GM12865 (cell line): ENCODE measurements around the gene NENF.

Experiments used
- DNase-seq: peaks from one replicate; pipeline ENCODE4 v3.0.0; 2010; ENCODE audit warnings: low read depth
- H3K4me3 ChIP-seq: 2 replicates; pipeline ENCODE4 v1.5.1; 2011; ENCODE audit warnings: mild to moderate bottlenecking, low read depth, low read length, control low read depth
- TF ChIP-seq, protein P1 (sequence below): IDR thresholded peaks from 2 replicates; pipeline ENCODE4 v1.5.1; 2011; ENCODE audit warnings: low read length, control low read depth, low read depth, inconsistent platforms; ENCODE audit not compliant: insufficient read depth; ENCODE audit errors: missing control alignments

NENF gene

DNA sequence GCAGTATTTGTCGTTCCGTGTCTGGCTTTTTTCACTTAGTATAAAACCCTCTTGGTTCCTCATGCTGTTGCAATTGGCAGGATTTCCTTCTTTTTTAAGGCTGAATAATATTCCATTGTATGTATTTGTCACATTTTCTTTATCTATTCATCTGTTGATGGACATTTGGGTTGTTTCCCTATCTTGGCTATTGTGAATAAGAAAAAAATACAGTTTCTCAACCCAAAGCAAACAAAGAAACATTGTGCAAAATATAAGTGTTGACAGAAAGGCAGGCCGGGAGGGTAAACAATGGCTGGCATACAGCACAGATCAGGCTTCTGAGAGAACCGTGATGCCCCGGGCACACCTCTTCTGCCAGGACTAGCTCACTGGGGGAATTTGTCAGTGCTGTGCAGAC is 26.9 kb downstream of the NENF start:
- TF ChIP-seq, protein P1, sequence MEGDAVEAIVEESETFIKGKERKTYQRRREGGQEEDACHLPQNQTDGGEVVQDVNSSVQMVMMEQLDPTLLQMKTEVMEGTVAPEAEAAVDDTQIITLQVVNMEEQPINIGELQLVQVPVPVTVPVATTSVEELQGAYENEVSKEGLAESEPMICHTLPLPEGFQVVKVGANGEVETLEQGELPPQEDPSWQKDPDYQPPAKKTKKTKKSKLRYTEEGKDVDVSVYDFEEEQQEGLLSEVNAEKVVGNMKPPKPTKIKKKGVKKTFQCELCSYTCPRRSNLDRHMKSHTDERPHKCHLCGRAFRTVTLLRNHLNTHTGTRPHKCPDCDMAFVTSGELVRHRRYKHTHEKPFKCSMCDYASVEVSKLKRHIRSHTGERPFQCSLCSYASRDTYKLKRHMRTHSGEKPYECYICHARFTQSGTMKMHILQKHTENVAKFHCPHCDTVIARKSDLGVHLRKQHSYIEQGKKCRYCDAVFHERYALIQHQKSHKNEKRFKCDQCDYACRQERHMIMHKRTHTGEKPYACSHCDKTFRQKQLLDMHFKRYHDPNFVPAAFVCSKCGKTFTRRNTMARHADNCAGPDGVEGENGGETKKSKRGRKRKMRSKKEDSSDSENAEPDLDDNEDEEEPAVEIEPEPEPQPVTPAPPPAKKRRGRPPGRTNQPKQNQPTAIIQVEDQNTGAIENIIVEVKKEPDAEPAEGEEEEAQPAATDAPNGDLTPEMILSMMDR: no peak
- H3K4me3 ChIP-seq: no peak overlapping the region
- no peak for DNase-seq

DNA sequence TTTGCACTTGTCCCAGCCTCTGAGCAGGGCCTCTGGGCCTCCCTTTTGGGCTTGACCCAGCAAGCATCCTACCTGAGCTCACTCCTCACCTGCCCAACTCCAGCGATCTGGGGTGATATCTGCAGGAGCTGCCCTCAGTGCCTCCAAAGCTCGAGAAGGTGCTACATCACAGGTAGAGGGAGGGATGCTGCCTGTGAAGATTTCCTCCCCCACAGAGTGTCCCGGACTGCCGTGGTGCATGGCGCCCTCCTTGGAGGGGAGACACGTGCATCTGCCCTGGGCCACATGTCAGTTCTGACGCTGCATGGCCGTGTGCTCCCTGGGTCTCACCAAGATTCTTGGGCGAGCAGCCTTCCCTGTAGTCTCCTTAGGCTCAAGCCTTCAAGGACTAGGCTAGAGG is 27.7 kb downstream of the NENF start:
- no peak for DNase-seq
- no peak overlapping the region for H3K4me3 ChIP-seq
- TF ChIP-seq, protein P1: no peak

DNA sequence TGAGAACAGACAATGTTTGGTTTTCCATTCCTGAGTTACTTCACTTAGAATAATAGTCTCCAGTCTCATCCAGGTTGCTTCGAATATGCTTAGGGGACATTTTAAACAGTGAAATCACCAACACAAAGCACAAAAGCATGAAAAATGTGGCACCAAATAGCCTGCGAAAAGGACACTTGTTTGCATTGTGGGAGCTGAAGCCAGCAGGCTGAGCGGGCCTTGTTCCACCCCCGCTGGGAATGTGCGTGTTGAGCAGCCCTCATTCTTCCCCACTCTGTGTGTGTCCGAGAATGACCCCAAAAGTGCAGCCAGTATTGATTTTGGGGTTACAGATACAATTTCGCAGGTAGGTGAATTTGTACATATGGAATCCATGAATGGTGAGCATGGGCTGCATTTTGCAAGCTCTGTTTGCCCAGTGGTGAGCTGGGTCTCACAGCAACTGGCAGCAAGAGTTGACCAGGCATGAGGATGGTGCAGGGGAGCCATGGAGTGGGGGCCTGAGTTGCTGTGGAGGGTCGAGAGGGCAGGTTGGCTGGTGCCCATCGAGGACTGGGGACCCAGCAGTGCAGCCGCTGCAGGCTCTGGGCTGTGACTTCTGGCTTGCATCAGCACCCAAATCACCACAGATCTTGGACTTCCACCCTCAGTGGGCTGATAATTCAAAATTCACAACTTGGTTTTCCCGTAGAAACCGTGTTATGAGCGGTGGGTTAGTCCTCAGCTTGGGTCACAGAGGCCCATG is 29.4 kb downstream of the NENF start:
- no peak overlapping the region for H3K4me3 ChIP-seq
- DNase-seq: no peak
- TF ChIP-seq, protein P1: no peak

DNA sequence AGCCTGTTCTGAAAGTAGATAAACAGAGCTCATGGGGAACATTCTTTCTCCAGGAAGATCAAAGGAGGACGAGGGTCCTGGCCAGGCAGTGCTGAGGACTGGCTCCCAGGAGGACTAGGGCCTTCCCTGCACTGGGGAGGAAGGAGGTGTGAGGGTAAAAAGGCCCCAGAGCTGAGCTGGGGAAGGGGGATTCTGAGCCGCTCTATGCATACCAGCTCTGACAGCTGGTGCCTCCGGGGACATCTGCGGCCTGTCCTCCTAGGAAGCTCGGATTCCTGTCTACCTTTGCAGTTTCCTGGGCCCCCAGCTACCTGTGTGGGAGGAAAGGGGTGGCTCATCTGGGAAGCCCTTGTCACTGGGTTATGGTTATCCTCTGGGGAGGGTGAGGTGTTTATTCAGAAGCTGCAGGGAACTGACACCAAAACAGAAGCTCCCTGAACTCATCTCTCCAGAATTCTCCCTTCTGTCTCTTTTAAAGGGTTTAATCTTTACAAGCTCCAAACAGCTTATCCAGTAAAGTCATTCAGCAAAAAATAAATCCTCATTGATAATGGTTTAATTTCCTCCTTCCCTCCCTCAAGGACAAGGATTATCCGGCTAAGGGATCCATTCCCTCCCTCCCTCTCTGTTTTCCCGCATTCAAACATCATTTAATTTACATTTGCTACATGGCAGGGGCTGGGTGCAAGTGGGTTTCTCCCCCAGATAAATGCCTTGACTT is 31.0 kb downstream of the NENF start:
- DNase-seq: no peak
- TF ChIP-seq, protein P1: no peak
- H3K4me3 ChIP-seq: no peak overlapping the region

DNA sequence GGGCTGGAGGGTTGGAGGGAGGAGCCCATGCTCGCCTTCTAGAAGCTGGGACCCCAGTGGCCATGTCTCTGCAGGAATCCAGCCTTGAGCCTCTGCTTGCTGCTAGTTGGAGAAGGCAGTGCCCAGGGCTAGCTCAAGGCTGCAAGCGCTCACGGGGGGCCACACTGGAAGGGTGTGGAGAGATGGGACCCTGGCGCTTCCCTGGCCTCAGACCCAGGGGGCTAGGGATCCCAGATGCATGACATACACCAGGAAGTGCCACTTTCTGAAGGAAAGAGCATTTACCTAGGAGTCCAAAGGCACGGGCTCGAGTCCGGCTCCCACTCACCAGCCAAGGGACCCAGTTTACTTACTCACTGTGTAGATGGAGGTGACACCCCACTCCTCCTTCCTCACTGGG is 32.6 kb downstream of the NENF start:
- TF ChIP-seq, protein P1: no peak
- no peak for DNase-seq
- no peak overlapping the region for H3K4me3 ChIP-seq

DNA sequence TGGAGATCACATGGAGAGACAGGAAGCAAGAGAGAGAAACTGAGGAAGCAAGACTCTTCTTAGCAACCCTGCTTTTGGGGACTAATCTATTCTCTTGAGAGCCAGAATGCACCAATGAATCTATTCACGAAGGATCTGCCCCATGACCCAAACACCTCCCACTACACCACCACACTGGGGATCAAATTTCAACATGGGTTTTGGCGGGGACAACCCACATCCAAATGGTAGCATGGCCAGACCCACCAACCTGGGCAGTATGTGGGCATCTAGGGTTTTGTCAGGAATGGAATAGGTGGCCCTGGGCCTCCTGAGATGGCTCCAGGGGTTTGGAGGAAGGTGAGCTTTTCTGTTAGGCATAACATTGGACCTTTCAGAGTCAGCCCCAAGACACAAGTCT is 33.7 kb downstream of the NENF start:
- no peak for DNase-seq
- TF ChIP-seq, protein P1: no peak
- no peak overlapping the region for H3K4me3 ChIP-seq
